ENCODE data around the gene PSMD9.
"Not testable (repeated sequence)": the region's sequence is repeated elsewhere in the genome, so short reads cannot be mapped to it uniquely, and the experiment has no call there.

The PSMD9 gene

GRCh38 chr12:121888478-121889273 is at the start of gene PSMD9:
Gene PSMD9 (plus strand): TSS chr12:121888790. CDS start chr12:121888857, 67 bp downstream.
- peak; percentile 90 for DNase-seq

- peak; percentile 89 for DNase-seq
These were observed 49.2 kb upstream of the PSMD9 start for GRCh38 chr12:121839106-121839992.

- no peak for DNase-seq
These were observed 48.4 kb upstream of the PSMD9 start for GRCh38 chr12:121839993-121840761.

GRCh38 chr12:121843236-121843982 is 45.2 kb upstream of the PSMD9 start:
- DNase-seq = no peak

- DNase-seq = no peak
These were observed 42.9 kb upstream of the PSMD9 start for GRCh38 chr12:121845701-121846100.

- DNase-seq = no peak
These were observed 39.4 kb upstream of the PSMD9 start for GRCh38 chr12:121849211-121849610.

GRCh38 chr12:121849665-121850064 is 38.9 kb upstream of the PSMD9 start:
- DNase-seq = no peak

GRCh38 chr12:121852392-121852791 is 36.2 kb upstream of the PSMD9 start:
- not testable (repeated sequence) for DNase-seq

GRCh38 chr12:121857322-121858246 is 31.0 kb upstream of the PSMD9 start:
- DNase-seq = no peak

- no peak for DNase-seq
These were observed 30.3 kb upstream of the PSMD9 start for GRCh38 chr12:121858318-121858661.

GRCh38 chr12:121858662-121859572 is 29.7 kb upstream of the PSMD9 start, which contains the start of gene HPD:
Gene HPD (minus strand): TSS chr12:121858859. CDS start chr12:121858823, 36 bp downstream.
- DNase-seq = no peak

GRCh38 chr12:121860257-121860656 is 28.3 kb upstream of the PSMD9 start:
- no peak for DNase-seq

GRCh38 chr12:121860699-121861098 is 27.9 kb upstream of the PSMD9 start:
- DNase-seq = not testable (repeated sequence)

GRCh38 chr12:121861636-121862254 is 26.8 kb upstream of the PSMD9 start:
- DNase-seq = no peak

- no peak for DNase-seq
These were observed 22.3 kb upstream of the PSMD9 start for GRCh38 chr12:121866331-121866730.

- DNase-seq = not testable (repeated sequence)
These were observed 19.4 kb upstream of the PSMD9 start for GRCh38 chr12:121869229-121869628.

- no peak for DNase-seq
These were observed 17.1 kb upstream of the PSMD9 start for GRCh38 chr12:121871467-121871866.

- peak; percentile 75 for DNase-seq
These were observed 15.9 kb upstream of the PSMD9 start for GRCh38 chr12:121872546-121873215.

GRCh38 chr12:121873216-121873569 is 15.4 kb upstream of the PSMD9 start:
- no peak for DNase-seq
